SK-N-SH (cell line): ENCODE measurements around the gene NT5M. TPM values are rescaled to one million over a fixed set of nuclear protein-coding genes. Genes with fewer than 3 reads are reported as not detected.

ENCODE experiments used
- CTCF ChIA-PET: fragments of 300-600, 350-600 bp; formaldehyde crosslinking; extraction: SDS; loops from one replicate; lab custom pipeline; 2021; lab: Yijun Ruan, JAX
- POLR2A ChIA-PET: fragments of 350-600 bp; sonication (Branson Sonifier 250); formaldehyde crosslinking; extraction: SDS; loops from one replicate; lab custom pipeline; 2020; ENCODE audit warnings: antibody characterized with exemption, inconsistent platforms; lab: Yijun Ruan, JAX
- DNase-seq: peaks from one replicate; pipeline ENCODE4 v3.0.0; 2012
- H2AFZ ChIP-seq: fragments of 200-600 bp; sonication (generic); 2 replicates; pipeline ENCODE4 v1.8.1; 2016; ENCODE audit warnings: antibody characterized with exemption, mild to moderate bottlenecking, low read depth
- H3F3A ChIP-seq: fragments of 200-600 bp; sonication (generic); replicated peaks from 2 replicates; pipeline ENCODE3; 2016; ENCODE audit warnings: antibody characterized with exemption, mild to moderate bottlenecking; ENCODE audit not compliant: insufficient read depth
- H3K27ac ChIP-seq, 2 experiments: fragments of 200-500 bp in 1 of 2; fragments of 200-600 bp in 1 of 2; sonication (Bioruptor generic) in 1 of 2; sonication (generic), shearing (Covaris generic) in 1 of 2; 2 replicates each; pipeline versions ENCODE4 v1.5.1 to v1.6.1; 2014 to 2016; ENCODE audit warnings: low read depth in 2 of 2, inconsistent platforms in 1 of 2, low read length in 1 of 2, mild to moderate bottlenecking in 1 of 2, mixed read lengths in 1 of 2
- H3K27me3 ChIP-seq: fragments of 200-600 bp; sonication (generic), shearing (Covaris generic); 2 replicates; pipeline ENCODE4 v1.6.1; 2016; ENCODE audit warnings: mixed run types; ENCODE audit not compliant: insufficient read depth
- H3K36me3 ChIP-seq, 2 experiments: fragments of 200-500 bp in 1 of 2; fragments of 200-600 bp in 1 of 2; sonication (Bioruptor generic) in 1 of 2; sonication (generic) in 1 of 2; replicated peaks in 1 of 2; 2 replicates each; pipeline versions ENCODE3 to v1.5.1; 2014 to 2016; ENCODE audit warnings: low read length in 1 of 2, mild to moderate bottlenecking in 1 of 2; ENCODE audit not compliant: insufficient read depth in 2 of 2, control insufficient read depth in 1 of 2
- H3K4me1 ChIP-seq, 2 experiments: fragments of 200-500 bp in 1 of 2; fragments of 200-600 bp in 1 of 2; sonication (Bioruptor generic) in 1 of 2; sonication (generic), shearing (Covaris generic) in 1 of 2; 2 replicates each; pipeline versions ENCODE4 v1.5.1 to v1.6.1; 2014 to 2016; ENCODE audit warnings: low read depth in 1 of 2, low read length in 1 of 2, mixed run types in 1 of 2; ENCODE audit not compliant: insufficient read depth in 2 of 2, control insufficient read depth in 1 of 2
- H3K4me2 ChIP-seq: fragments of 200-600 bp; sonication (generic), shearing (Covaris generic); 2 replicates; pipeline ENCODE4 v1.6.1; 2017; ENCODE audit warnings: mixed run types
- H3K4me3 ChIP-seq, 2 experiments: fragments of 200-500 bp in 1 of 2; fragments of 200-600 bp in 1 of 2; sonication (Bioruptor generic) in 1 of 2; sonication (generic), shearing (Covaris generic) in 1 of 2; 2 replicates each; pipeline versions ENCODE4 v1.5.1 to v1.8.1; 2014 to 2016; ENCODE audit warnings: low read depth in 2 of 2, inconsistent platforms in 1 of 2, low read length in 1 of 2, mild to moderate bottlenecking in 1 of 2, mixed read lengths in 1 of 2, moderate library complexity in 1 of 2
- H3K79me2 ChIP-seq: fragments of 200-600 bp; sonication (generic); 2 replicates; pipeline ENCODE4 v1.8.1; 2017; ENCODE audit warnings: mild to moderate bottlenecking; ENCODE audit not compliant: insufficient read depth
- H3K9ac ChIP-seq: fragments of 200-600 bp; sonication (generic); 2 replicates; pipeline ENCODE4 v1.6.1; 2017; ENCODE audit warnings: mixed run types
- H3K9me2 ChIP-seq: fragments of 200-600 bp; sonication (generic); 2 replicates; pipeline ENCODE4 v1.6.1; 2017; ENCODE audit warnings: mixed run types
- H3K9me3 ChIP-seq: fragments of 200-600 bp; sonication (generic); 2 replicates; pipeline ENCODE4 v1.6.1; 2017; ENCODE audit warnings: mixed run types, mild to moderate bottlenecking, moderate library complexity
- H4K20me1 ChIP-seq: fragments of 200-600 bp; sonication (generic); 2 replicates; pipeline ENCODE4 v1.6.1; 2017; ENCODE audit warnings: mild to moderate bottlenecking, mixed run types; ENCODE audit not compliant: insufficient read depth
- ELF1 ChIP-seq: IDR thresholded peaks from 2 replicates; pipeline ENCODE4 v1.4.0; 2012
- FOSL2 ChIP-seq: IDR thresholded peaks from 2 replicates; pipeline ENCODE4 v1.4.0; 2012; ENCODE audit warnings: low read depth, mild to moderate bottlenecking, moderate library complexity, borderline replicate concordance
- IRF3 ChIP-seq: fragments of 150-350 bp; IDR thresholded peaks from 2 replicates; pipeline ENCODE4 v1.6.1; 2016; ENCODE audit warnings: mild to moderate bottlenecking, low read depth, low read length
- JUND ChIP-seq: IDR thresholded peaks from 2 replicates; pipeline ENCODE4 v1.4.0; 2012
- MEF2A ChIP-seq: IDR thresholded peaks from 2 replicates; pipeline ENCODE4 v1.4.0; 2012; ENCODE audit warnings: low read depth, borderline replicate concordance
- TAF1 ChIP-seq: IDR thresholded peaks from 2 replicates; pipeline ENCODE4 v1.6.1; 2012; ENCODE audit warnings: low read depth, mild to moderate bottlenecking, low read length, moderate library complexity, borderline replicate concordance
- USF1 ChIP-seq: IDR thresholded peaks from 2 replicates; pipeline ENCODE4 v1.4.0; 2012; ENCODE audit warnings: low read depth, borderline replicate concordance
- ZBTB33 ChIP-seq: IDR thresholded peaks from 2 replicates; pipeline ENCODE4 v1.4.0; 2012; ENCODE audit warnings: low read depth, borderline replicate concordance
- WGBS: methylation state at CpG from one replicate; pipeline ENCODE4 v1.1.6; 2017; ENCODE audit warnings: low lambda C conversion rate; 5-methylcytosine and 5-hydroxymethylcytosine counted together
- polyA plus RNA-seq, 3 experiments: library from polyadenylated mRNA; depleted of rRNA; stranded (reverse); fragments of >200 nt; gene quantifications; 2 replicates each; pipeline ENCODE4 v1.2.3, GENCODE V29; 2012
- TF ChIP-seq, protein P1 (sequence below): IDR thresholded peaks from 2 replicates; pipeline ENCODE4 v1.6.1; 2012; ENCODE audit warnings: mild to moderate bottlenecking, low read depth, low read length, moderate library complexity
- TF ChIP-seq, protein P2 (sequence below): IDR thresholded peaks from 2 replicates; pipeline ENCODE4 v1.4.0; 2012; ENCODE audit warnings: low read depth

NT5M gene
- polyA plus RNA-seq, 1 of the 3 experiments (the other 2 are of a cell fraction): 3.9 TPM

DNA sequence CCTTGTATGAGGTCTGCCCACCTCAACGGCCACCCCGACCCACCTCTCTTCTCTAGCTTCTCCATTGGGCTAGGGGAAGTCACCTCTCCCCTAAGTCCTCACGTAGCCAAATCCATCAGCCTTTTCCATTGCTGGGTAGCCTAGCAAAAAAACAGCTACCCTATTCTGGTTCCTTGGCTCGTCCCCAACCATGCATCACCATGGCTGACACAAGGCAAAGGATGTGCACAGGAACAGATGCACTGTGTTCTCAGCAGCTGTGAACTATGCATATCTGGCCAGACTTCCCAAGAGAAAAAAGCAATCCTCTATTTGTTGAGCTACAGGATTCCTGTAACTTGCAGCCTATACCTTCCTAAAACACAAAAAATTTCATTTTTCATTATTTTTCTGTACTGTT, 44.2 kb upstream of the NT5M start:
- WGBS: 92% methylated on average over 4 of the region's 4 CpGs

More for the DNA sequence above, 44.2 kb upstream of the NT5M start:
- H3K27ac ChIP-seq: no peak overlapping the region
- H3K9me3 ChIP-seq: no peaks in the 10 kb centered on the region
- ChIA-PET POLR2A (no interaction called here), CTCF (interaction anchor here (1.3 kb wide), 1 partner anchor 19 kb away, joined by 3 read pairs; no protein-coding TSS in a partner anchor)
- H3K9ac ChIP-seq: no peak overlapping the region
- no peak overlapping the region for H3K4me2 ChIP-seq
- H2AFZ ChIP-seq: no peak overlapping the region
- no peak for DNase-seq
- H4K20me1 ChIP-seq: no peaks in the 10 kb centered on the region
- H3K36me3 ChIP-seq: peaks cover 38 to 68% of the 10 kb centered on the region in 2 experiments
- peaks cover 5% of the 10 kb centered on the region for H3F3A ChIP-seq
- H3K27me3 ChIP-seq: no peaks in the 10 kb centered on the region
- no peak overlapping the region for H3K4me3 ChIP-seq
- H3K79me2 ChIP-seq: no peaks in the 10 kb centered on the region
- H3K9me2 ChIP-seq: no peaks in the 10 kb centered on the region
- no peaks in the 10 kb centered on the region for H3K4me1 ChIP-seq
- TF ChIP-seq FOSL2 (no peak), IRF3 (no peak), TAF1 (no peak), USF1 (no peak), ZBTB33 (no peak), MEF2A (no peak), ELF1 (no peak), JUND (no peak)
- TF ChIP-seq, protein P1, sequence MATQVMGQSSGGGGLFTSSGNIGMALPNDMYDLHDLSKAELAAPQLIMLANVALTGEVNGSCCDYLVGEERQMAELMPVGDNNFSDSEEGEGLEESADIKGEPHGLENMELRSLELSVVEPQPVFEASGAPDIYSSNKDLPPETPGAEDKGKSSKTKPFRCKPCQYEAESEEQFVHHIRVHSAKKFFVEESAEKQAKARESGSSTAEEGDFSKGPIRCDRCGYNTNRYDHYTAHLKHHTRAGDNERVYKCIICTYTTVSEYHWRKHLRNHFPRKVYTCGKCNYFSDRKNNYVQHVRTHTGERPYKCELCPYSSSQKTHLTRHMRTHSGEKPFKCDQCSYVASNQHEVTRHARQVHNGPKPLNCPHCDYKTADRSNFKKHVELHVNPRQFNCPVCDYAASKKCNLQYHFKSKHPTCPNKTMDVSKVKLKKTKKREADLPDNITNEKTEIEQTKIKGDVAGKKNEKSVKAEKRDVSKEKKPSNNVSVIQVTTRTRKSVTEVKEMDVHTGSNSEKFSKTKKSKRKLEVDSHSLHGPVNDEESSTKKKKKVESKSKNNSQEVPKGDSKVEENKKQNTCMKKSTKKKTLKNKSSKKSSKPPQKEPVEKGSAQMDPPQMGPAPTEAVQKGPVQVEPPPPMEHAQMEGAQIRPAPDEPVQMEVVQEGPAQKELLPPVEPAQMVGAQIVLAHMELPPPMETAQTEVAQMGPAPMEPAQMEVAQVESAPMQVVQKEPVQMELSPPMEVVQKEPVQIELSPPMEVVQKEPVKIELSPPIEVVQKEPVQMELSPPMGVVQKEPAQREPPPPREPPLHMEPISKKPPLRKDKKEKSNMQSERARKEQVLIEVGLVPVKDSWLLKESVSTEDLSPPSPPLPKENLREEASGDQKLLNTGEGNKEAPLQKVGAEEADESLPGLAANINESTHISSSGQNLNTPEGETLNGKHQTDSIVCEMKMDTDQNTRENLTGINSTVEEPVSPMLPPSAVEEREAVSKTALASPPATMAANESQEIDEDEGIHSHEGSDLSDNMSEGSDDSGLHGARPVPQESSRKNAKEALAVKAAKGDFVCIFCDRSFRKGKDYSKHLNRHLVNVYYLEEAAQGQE: no peak
- TF ChIP-seq, protein P2, sequence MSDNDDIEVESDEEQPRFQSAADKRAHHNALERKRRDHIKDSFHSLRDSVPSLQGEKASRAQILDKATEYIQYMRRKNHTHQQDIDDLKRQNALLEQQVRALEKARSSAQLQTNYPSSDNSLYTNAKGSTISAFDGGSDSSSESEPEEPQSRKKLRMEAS: no peak
